Measurements from ENCODE around the gene NUTM2A.
"Not testable (repeated sequence)": the region's sequence is repeated elsewhere in the genome, so short reads cannot be mapped to it uniquely, and the experiment has no call there.

NUTM2A gene, protein sequence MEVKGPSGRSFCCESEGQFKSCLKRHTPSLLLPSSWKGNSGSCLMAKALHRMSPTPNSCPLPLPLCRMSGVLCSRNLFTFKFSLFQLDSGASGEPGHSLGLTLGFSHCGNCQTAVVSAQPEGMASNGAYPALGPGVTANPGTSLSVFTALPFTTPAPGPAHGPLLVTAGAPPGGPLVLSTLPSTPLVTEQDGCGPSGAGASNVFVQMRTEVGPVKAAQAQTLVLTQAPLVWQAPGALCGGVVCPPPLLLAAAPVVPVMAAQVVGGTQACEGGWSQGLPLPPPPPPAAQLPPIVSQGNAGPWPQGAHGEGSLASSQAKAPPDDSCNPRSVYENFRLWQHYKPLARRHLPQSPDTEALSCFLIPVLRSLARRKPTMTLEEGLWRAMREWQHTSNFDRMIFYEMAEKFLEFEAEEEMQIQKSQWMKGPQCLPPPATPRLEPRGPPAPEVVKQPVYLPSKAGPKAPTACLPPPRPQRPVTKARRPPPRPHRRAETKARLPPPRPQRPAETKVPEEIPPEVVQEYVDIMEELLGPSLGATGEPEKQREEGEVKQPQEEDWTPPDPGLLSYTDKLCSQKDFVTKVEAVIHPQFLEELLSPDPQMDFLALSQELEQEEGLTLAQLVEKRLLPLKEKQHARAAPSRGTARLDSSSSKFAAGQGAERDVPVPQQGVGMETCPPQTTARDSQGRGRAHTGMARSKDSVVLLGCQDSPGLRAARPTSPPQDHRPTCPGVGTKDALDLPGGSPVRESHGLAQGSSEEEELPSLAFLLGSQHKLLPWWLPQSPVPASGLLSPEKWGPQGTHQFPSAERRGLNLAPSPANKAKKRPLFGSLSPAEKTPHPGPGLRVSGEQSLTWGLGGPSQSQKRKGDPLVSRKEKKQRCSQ

GRCh38 chr10:87225148-87225547, at the start of gene NUTM2A:
TSS of gene NUTM2A (plus strand) at chr10:87225448. CDS start at chr10:87225831, 383 bp downstream.
- not testable (repeated sequence) for DNase-seq

- DNase-seq: not testable (repeated sequence)
Observed at GRCh38 chr10:87177587-87177986, 47.7 kb upstream of the NUTM2A start.

GRCh38 chr10:87184421-87184820, 40.8 kb upstream of the NUTM2A start:
- DNase-seq: not testable (repeated sequence)

DNA sequence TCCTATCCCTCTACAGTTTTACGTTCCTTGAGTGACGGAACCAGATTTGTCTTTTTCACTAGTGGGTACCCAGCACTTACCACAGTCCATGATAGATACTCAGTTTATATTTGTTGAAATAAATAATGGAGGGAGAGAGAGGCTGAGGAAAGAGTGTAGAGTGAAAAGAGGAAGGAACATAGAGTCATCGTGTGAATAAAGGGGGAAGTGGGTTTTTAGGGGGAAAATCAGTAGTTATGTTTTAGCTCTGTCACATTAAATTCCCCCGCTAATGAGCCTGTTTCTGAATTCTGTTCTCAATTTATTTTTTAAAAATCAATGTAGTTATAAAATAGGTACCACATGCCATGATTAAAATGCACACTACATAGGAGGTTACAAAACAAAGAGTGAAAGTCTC, 39.2 kb upstream of the NUTM2A start:
- not testable (repeated sequence) for DNase-seq

DNA sequence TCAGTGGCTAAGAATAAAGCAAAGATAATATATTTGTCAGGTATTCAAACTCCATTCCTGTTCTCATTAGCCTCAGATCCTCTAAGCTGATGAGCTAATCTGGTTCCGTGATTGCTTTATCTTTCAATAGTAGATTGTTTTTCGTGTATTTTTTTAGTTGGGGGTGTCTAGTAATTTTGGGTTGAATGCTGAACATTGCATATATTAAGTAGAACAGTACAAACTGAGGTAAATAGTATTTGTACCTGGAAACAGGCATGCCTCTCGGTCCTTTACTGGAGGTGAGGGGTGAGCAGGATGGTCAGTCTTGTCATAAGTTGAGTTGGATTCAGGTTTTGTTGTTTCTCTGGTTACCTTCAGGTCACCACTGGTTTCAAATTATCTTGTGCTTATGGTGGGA, 37.7 kb upstream of the NUTM2A start:
- DNase-seq: not testable (repeated sequence)

DNA sequence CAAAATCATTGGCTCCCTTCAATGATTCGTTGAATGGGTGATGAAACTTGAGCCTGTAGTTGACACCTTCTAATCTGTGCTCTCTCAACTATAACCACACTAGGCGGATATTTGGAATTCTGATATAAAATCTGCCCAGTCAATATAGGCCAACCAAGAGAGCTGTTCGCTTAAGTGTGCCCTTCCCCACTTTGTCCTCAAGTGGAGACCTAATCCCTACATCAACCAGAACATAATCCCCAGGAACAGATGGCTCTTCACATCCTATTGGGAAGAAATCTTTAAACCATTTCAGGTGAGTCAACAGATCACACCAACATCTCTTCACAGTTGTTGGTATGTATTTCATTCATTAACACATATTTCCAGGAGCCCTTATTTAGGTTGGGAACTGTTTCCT, 33.4 kb upstream of the NUTM2A start:
- peak; percentile 91 for DNase-seq

DNA sequence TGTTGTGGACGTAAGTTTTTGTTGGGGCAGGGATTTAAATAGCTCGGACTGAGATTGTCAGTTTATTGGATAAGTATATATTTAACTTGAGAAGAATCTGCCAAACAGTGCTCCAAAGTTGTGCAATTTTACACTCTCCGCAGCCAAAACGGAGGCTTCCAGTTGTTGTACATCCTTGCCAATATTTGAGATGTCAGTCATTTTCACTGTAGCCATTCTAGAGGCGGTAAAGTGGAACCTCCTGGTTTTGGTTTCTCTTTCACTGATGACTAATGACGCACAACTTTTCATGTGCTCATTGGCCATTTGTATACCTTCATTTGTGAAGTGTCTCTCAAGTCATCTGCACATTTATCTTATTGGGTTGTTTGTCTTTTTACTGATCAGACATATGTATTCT, 24.3 kb upstream of the NUTM2A start:
- not testable (repeated sequence) for DNase-seq

DNA sequence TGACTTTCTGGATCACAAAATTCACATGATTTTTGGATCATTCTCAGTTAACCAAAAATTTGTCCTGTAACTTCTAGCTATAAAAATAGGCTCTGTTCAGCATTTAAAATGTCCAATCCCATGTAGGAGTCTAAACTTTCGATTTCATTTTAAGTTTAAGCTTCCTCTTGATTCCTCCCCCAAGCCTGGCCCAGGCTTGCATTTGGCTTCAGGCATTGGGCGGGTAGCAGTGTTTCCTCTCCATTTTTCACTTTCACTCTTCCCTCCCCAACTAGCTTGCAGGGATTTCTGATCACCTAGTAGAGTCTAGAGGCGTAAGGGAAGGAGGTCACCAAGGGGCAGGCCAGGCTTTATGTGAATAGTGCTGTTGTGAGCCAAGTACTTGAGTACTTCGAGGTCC, 20.4 kb upstream of the NUTM2A start:
- DNase-seq: not testable (repeated sequence)

DNA sequence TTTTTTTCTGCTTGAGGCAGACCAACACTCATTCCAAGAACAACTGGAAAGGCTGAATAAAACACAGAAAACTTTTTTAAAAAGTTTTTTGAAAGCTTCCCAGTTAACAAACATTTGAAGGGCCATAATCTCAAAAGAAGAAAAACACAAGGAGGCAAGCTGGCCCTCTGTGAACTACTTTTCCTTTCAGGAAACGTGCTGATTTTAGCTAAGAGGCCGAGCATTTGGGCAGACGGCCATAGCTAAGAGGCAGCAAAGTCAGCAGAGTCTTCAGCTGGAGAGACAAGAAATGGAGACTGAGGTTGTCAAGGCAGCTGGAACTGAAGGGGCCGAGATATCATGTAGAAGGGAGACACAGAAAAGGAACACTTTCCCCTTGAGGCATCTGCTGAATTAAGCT, 18.3 kb upstream of the NUTM2A start:
- DNase-seq: not testable (repeated sequence)

DNA sequence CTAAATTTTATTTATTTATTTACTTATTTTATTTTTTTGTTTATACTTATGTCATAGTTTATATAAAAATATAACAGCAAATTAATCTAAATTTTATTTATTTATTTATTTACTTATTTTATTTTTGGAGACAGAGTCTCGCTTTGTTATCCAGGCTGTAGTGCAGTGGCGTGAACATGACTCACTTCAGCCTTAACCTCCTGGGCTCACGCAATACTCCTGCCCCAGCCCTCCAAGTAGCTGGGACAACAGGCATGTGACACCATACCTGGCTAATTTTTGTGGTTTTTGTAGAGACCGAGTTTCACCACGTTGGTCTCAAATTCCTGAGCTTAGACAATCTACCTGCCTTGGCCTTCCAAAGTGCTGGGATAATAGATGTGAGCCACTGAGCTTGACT, 14.9 kb upstream of the NUTM2A start:
- DNase-seq: not testable (repeated sequence)

- not testable (repeated sequence) for DNase-seq
Observed at GRCh38 chr10:87211848-87212247, 13.4 kb upstream of the NUTM2A start.

- DNase-seq: not testable (repeated sequence)
Observed at GRCh38 chr10:87213150-87213765, 12.0 kb upstream of the NUTM2A start.

DNA sequence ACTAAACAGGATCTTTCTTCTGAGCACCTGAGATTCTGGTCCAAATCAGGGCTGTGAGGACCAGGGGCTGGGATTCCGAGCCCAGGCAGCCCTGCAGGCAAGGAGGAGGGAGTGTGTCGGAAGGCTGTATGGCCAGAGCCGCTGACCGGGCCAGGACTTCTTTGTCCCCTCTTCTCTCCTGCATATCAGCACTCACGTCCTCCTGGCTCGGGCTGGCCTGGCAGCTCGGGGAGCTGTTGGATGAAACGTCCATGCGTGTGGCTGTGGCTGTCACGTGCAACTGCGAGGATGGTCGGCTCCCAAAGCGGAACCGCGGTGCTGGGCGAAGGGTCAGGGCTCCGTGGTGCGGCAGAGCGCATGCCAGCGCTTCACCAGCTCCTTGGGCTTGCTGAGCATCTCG, 11.4 kb upstream of the NUTM2A start:
- not testable (repeated sequence) for DNase-seq

DNA sequence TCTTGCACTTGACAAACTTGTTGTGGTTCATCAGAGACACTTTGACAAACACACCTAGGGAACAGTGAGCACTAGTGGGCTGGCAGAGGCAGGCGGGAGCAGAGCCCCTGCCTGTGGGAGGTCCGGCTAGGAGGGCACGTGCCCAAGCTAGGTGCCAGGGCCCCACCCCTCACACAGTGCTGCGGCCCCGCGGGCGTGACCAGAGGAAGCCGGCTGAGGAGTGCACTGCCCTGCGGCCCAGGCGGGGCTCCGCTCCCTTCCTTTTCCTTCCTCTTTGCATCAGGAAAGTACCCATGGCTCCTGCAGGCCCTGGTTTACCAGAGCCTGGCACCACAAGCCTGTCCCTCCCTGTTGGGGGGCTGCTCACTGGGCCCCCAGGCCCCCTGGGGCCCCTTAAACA, 9.1 kb upstream of the NUTM2A start:
- not testable (repeated sequence) for DNase-seq

DNA sequence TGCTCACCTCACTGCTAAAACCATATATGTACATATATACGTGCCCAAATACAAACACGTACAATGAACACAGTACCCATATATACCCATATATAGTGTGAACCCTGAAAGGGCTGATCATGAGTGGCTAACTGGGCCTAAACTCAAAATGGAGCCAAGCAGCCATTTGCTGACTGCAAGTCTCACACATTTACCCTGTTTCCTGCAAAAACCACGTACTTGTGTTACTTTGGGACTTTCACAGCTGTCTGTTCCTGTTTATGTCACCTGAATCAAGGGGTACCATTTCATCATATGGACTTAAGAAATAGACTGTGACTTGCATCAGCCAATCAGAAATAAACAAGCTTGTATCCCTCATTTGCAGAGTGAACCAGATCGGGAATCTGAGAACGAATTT, 5.9 kb upstream of the NUTM2A start:
- DNase-seq: not testable (repeated sequence)

DNA sequence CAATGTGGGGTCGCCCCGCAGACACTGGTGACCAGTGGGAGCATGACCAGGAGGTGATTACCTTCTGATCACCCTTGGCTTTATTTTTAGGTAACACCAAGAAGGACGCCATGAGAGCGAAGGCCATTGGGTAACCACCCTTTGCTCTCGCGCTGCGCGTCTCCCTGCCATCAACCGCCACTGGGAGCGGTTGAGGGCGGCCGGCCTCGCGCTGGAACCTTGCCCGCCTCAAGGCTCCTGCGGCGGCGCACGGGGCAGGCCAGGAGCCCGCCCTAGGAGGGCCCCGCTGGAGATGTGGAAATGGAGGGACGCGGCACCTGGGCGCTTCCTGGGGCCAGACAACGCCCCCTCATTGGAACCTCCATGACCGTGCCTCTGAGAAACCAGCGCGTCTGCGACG, 2.5 kb upstream of the NUTM2A start:
- DNase-seq: not testable (repeated sequence)

DNA sequence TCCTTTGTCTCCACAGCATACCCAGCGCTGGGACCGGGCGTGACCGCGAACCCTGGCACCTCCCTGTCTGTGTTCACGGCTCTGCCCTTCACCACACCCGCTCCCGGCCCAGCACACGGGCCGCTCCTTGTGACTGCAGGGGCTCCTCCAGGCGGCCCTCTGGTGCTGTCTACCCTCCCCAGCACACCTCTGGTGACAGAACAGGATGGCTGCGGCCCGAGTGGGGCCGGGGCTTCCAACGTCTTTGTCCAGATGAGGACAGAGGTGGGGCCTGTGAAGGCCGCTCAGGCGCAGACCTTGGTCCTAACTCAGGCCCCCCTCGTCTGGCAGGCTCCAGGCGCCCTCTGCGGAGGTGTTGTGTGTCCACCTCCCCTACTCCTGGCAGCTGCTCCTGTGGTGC, 3.0 kb downstream of the NUTM2A start:
- DNase-seq: not testable (repeated sequence)

GRCh38 chr10:87229211-87229610, 4.0 kb downstream of the NUTM2A start:
- not testable (repeated sequence) for DNase-seq

GRCh38 chr10:87234854-87235253, 9.6 kb downstream of the NUTM2A start:
- DNase-seq: not testable (repeated sequence)

DNA sequence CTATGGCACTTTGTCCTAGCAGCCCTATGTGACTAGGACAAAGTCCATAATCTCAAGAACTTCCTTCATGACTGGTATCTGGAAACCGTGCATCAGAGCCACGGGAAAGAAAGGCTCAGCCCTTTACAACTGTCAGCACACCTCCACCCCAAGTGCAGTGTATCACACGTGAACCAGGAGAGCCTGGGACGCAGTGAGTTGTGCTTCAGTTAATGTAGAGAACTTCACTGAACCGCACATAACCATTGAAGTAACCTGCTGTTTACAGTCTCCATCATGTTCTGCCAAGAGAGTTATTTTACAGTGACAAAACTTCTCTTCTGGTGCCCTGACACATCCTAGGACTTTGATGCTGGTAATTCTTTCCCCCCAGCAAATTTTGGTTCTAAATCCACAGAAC, 12.0 kb downstream of the NUTM2A start:
- DNase-seq: not testable (repeated sequence)

DNA sequence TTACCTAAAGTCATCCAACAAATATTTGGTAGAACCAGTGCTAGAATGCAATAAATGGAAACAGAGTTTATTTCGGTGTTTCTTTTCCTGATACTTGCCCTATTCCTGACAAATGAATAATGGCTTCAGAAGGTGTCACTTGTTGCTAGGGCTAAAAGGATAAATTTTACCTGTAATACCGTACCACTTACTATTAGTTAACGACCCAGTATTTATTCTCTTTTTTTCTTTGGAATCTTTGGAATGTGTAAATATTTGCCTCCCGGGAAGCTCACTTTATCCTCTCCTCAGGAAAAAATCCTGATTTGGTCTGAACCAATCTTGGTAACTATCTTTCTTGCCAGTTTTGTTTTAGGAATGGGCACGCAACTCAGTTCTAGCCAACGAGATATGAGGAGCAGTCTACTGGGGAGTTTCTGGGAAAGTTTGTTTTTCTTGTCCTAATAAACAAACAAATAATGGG, 14.1 kb downstream of the NUTM2A start:
- not testable (repeated sequence) for DNase-seq

- DNase-seq: not testable (repeated sequence)
Observed at GRCh38 chr10:87242192-87242591, 16.9 kb downstream of the NUTM2A start.

DNA sequence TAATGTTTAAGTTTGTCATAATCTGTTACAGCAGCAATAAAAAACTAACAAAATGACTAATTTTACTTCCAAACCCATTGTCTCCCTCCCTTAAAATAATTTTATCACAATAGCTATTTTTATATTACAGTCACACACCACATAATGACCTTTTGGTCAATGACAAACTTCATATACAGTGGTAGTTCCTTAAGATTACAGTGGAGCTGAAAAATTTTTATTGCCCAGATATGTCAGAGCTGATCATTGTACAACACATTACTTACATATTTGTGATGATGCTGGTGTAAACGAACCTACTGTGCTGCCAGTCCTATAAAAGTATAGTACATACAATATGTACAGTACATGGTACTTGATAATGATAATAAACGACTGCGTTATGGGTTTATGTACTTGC, 22.1 kb downstream of the NUTM2A start:
- DNase-seq: not testable (repeated sequence)

All from NCI-H82 (cell line).